GM23248 (cell line): Measurements from ENCODE around the gene LAPTM5.

Source experiments
- EZH2 ChIP-seq: fragments of 200-600 bp; sonication (generic); IDR thresholded peaks from 2 replicates; pipeline ENCODE4 v1.6.1; 2018; ENCODE audit warnings: antibody characterized with exemption, mild to moderate bottlenecking; ENCODE audit not compliant: insufficient read depth, poor library complexity, severe bottlenecking
- EZH2phosphoT487 ChIP-seq: fragments of 200-600 bp; sonication (generic); IDR thresholded peaks from 2 replicates; pipeline ENCODE4 v1.6.1; 2018; ENCODE audit warnings: antibody characterized with exemption, moderate library complexity, mild to moderate bottlenecking, low read depth; ENCODE audit not compliant: insufficient read depth

DNA sequence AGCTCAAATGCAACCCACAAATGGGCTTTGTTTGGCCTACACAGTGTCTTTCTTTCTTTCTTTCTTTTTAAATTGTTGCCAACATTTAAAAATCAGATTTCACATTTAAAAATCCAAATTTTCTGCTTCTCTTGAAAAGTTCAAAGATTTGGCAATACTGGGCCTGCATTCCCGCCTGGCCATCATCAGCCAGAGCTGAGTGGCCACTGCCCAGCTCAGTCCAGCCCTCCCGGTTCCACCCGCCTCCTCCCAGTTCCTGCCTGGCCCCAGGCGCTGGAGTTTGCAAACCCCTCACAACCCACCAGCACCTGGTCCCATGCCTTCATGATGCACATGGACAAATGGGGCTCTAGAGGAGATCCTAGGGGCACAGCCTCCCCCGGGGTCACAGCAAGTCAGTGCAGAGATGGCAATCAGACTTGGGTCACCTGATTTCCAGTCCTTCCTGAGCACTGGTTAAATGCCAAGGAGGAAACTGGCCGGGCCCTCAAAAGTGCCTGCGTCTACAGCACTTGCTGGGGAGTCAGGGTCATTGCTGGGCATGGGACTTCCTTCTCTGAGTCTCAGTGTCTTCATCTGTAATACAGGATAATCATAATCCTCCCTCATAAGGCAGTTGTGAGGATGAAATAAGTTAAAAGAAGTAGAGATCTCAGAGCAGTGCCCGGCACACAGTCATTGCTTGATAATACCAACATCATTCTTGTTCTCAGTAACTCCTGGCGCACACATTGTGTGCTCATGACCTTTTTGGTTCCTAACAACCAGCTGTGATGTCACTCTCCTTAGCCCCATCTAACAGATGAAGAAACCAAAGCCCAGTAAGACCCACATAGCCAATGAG, 41.0 kb upstream of the LAPTM5 start:
- TF ChIP-seq EZH2 (no peak), EZH2phosphoT487 (no peak)
